ENCODE data around the gene LEPROT.

The LEPROT gene

GRCh38 chr1:65479554-65480204, 59.2 kb downstream of the LEPROT start:
- DNase-seq: no peak

GRCh38 chr1:65480684-65481405, 60.4 kb downstream of the LEPROT start:
- DNase-seq: no peak

- DNase-seq: no peak
These were observed 63.7 kb downstream of the LEPROT start for GRCh38 chr1:65483993-65484754.
